Aorta (tissue), 5 donors: ENCODE data around the gene MEIOB. TPM values are rescaled to one million over a fixed set of nuclear protein-coding genes. Genes with fewer than 3 reads are reported as not detected.
A peak's percentile ranks its signal among the peaks of the same experiment; 100 is the strongest.

Experiments used
- ATAC-seq: fragments of 200-7000 bp; cut with Tn5 transposase; one replicate; pipeline ENCODE4 v1.9.1; 2022; ENCODE audit warnings: moderate library complexity; ENCODE audit not compliant: low FRiP score
- DNase-seq, 2 donors: peaks; one replicate each; pipeline ENCODE4 v3.0.0-alpha.2; 2020
- H3K27ac ChIP-seq, 2 donors: one replicate each; pipeline ENCODE4 v1.5.1; 2013; ENCODE audit warnings: low read length in 2 of 2, mild to moderate bottlenecking in 2 of 2, moderate library complexity in 2 of 2, control low read depth in 1 of 2, inconsistent platforms in 1 of 2, low read depth in 1 of 2
- H3K27me3 ChIP-seq, 2 donors: one replicate each; pipeline ENCODE4 v1.6.1; 2013; ENCODE audit warnings: control low read depth in 1 of 2, low read length in 1 of 2, mild to moderate bottlenecking in 1 of 2, moderate library complexity in 1 of 2; ENCODE audit not compliant: insufficient read depth in 2 of 2, control insufficient read depth in 1 of 2
- H3K36me3 ChIP-seq, 2 donors: one replicate each; pipeline ENCODE4 v1.6.1; 2013; ENCODE audit warnings: control low read depth in 1 of 2, low read length in 1 of 2, mild to moderate bottlenecking in 1 of 2; ENCODE audit not compliant: insufficient read depth in 2 of 2, control insufficient read depth in 1 of 2
- H3K4me1 ChIP-seq, 2 donors: one replicate each; pipeline ENCODE4 v1.6.1; 2013; ENCODE audit warnings: low read length in 2 of 2, control low read depth in 1 of 2, mild to moderate bottlenecking in 1 of 2, moderate library complexity in 1 of 2; ENCODE audit not compliant: insufficient read depth in 2 of 2, control insufficient read depth in 1 of 2
- H3K4me3 ChIP-seq, 2 donors: one replicate each; pipeline ENCODE4 v1.5.1; 2013; ENCODE audit warnings: low read length in 2 of 2, control low read depth in 1 of 2, mild to moderate bottlenecking in 1 of 2
- H3K9me3 ChIP-seq: one replicate; pipeline ENCODE4 v1.6.1; 2013; ENCODE audit warnings: mild to moderate bottlenecking, low read length; ENCODE audit not compliant: control insufficient read depth
- WGBS, 2 donors: extraction: QIAGEN DNeasy Blood & Tissue Kit; methylation state at CpG; one replicate each; pipeline ENCODE4 v1.1.7; 2013; 5-methylcytosine and 5-hydroxymethylcytosine counted together
- intact Hi-C, 2 donors: fragments of 100-400 bp; cut with DNase I; formaldehyde crosslinking; loops; one replicate each; pipeline versions ENCODE4 v1.14.2 to v1.15.0; 2022
- polyA plus RNA-seq, 2 donors: library from polyadenylated mRNA; stranded (reverse); fragments of 200-250 nt; gene quantifications; one replicate each; pipeline ENCODE4 v1.2.3, GENCODE V29; 2013
- total RNA-seq, 2 donors: library from RNA; stranded (reverse); fragmentation: NEBNext Ultra II Directional; extraction: Animal tissue kit (Norgen Biotek cat#: 25700); gene quantifications; one replicate each; pipeline ENCODE4 v1.2.1, GENCODE V29; 2021
- donor health status: healthy with polysubstance abuse.
- donor health status: Bipolar disorder and iron deficiency.
- donor health status: DM: no; HTN: no; CAD: no.
- donor health status: DM: no; HTN: no; CAD: no.
- donor health status: DM: yes; HTN: yes; CAD: no.

The MEIOB gene
- total and polyA plus RNA-seq, 4 donors: not detected

- intact Hi-C loops: no loop called here
- WGBS, 2 donors: 36 to 44% methylated on average over 5 of the region's 5 CpGs
- Histone ChIP-seq H3K27me3 (no peaks in the 10 kb centered on the region), H3K27ac (no peak overlapping the region), H3K36me3 (no peaks in the 10 kb centered on the region), H3K4me1 (no peaks in the 10 kb centered on the region), H3K4me3 (no peak overlapping the region), H3K9me3 (no peaks in the 10 kb centered on the region)
- no peak for ATAC-seq
- no peak for DNase-seq
Observed at GRCh38 chr16:1857433-1858097, 14.4 kb downstream of the MEIOB start.

DNA sequence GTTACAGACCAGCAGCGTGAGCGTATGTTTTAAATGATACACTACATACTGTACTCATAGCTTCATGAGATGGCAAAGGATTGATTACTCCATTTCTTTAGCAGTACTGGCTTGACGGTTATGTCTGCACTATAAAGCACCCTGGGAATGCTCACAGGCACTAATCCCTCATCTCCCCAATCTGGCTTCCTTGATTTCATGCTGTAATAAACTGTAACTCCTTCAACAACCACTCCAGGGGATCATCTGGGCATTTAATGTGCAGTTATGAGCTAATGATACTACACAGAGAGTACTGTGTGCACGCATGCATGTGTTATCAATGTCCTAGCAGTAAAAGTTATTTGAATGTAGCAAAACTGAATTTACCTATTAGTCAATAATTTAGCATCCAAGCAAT is 20.2 kb downstream of the MEIOB start:
- DNase-seq: no peak
- H3K27ac ChIP-seq: no peak overlapping the region
- H3K27me3 ChIP-seq: no peaks in the 10 kb centered on the region
- intact Hi-C loops: no loop called here
- 54 to 65% methylated on average over 4 of the region's 4 CpGs for WGBS, 2 donors
- no peak for ATAC-seq
- no peaks in the 10 kb centered on the region for H3K9me3 ChIP-seq
- H3K36me3 ChIP-seq: no peaks in the 10 kb centered on the region
- no peaks in the 10 kb centered on the region for H3K4me1 ChIP-seq
- no peak overlapping the region for H3K4me3 ChIP-seq

GRCh38 chr16:1850981-1851380 is 21.0 kb downstream of the MEIOB start:
- H3K9me3 ChIP-seq: no peaks in the 10 kb centered on the region
- DNase-seq (no peak), ATAC-seq (no peak)
- H3K27me3 ChIP-seq: no peaks in the 10 kb centered on the region
- no peak overlapping the region for H3K4me3 ChIP-seq
- 60 to 74% methylated on average over 7 of the region's 7 CpGs for WGBS, 2 donors
- H3K27ac ChIP-seq: no peak overlapping the region
- intact Hi-C loops: no loop called here
- no peaks in the 10 kb centered on the region for H3K4me1 ChIP-seq
- no peaks in the 10 kb centered on the region for H3K36me3 ChIP-seq

DNA sequence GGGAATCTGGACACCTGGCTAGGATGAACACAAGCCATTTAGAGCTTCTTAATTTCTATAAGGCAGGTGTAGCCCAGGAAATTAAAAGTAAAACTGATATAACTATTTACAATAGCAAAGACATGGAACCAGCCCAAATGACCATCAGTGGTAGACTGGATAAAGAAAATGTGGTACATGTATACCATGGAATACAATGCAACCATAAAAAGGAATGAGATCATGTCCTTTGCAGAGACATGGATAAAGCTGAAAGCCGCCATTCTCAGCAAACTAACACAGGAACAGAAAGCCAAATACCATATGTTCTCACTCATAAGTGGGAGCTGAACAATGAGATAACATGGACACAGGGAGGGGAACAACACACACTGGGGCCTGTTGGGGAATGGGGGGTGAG is 25.5 kb downstream of the MEIOB start:
- no peaks in the 10 kb centered on the region for H3K27me3 ChIP-seq
- no peak overlapping the region for H3K4me3 ChIP-seq
- DNase-seq: no peak
- ATAC-seq: no peak
- no peaks in the 10 kb centered on the region for H3K9me3 ChIP-seq
- H3K4me1 ChIP-seq: no peaks in the 10 kb centered on the region
- H3K27ac ChIP-seq: no peak overlapping the region
- H3K36me3 ChIP-seq: no peaks in the 10 kb centered on the region
- intact Hi-C loops: no loop called here
- whole genome bisulfite sequencing, 2 donors: 70 to 75% methylated on average over 1 of the region's 1 CpG

DNA sequence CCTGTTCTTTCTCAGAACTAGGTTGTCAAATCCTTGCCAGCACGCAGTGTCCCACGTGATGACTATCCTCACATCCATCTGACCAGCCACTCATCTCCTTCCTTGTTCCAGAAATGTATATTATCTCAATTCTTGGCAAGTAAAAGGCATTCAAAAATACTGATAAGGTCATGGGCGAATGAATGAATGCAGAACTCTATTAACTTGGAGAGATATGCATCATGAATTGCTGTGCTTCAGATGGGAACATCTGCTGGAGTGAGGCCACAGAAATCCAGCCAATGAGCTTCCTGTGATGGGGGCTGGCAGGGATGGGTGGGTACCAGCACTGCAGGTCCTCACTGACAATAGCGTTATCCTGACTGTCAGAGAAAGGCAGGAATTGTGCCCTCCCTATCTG is 26.0 kb downstream of the MEIOB start:
- no peak for DNase-seq
- no peaks in the 10 kb centered on the region for H3K9me3 ChIP-seq
- 38 to 39% methylated on average over 4 of the region's 4 CpGs for WGBS, 2 donors
- H3K27me3 ChIP-seq: no peaks in the 10 kb centered on the region
- ATAC-seq: no peak
- H3K4me1 ChIP-seq: no peaks in the 10 kb centered on the region
- intact Hi-C loops: no loop called here
- no peaks in the 10 kb centered on the region for H3K36me3 ChIP-seq
- H3K4me3 ChIP-seq: no peak overlapping the region
- no peak overlapping the region for H3K27ac ChIP-seq

DNA sequence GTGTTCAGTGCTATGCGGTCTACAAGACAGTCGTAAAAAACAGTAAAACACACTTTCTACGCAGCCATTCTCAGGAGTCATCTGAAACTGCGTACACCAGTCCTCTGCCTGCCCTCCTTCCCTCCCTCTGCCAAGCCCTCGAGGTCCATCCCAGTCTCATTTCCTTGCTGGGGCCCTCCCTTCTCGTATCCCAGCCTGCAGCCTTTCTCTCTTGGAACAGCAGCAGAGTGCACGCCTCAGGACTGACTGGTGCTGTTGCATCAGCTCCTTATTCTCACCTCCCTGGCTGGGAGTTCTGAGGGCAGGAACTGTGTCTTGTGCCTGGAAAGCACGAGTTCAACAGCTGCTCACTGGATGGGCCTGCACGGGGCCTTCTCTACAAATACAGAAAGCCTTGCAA is 32.4 kb downstream of the MEIOB start:
- no peak overlapping the region for H3K4me3 ChIP-seq
- peak in 1 of 2 donors; percentile 30 for DNase-seq
- no peak overlapping the region for H3K27ac ChIP-seq
- no peaks in the 10 kb centered on the region for H3K36me3 ChIP-seq
- 51 to 59% methylated on average over 9 of the region's 9 CpGs for WGBS, 2 donors
- intact Hi-C loops: no loop called here
- no peaks in the 10 kb centered on the region for H3K9me3 ChIP-seq
- no peak for ATAC-seq
- H3K4me1 ChIP-seq: no peaks in the 10 kb centered on the region
- H3K27me3 ChIP-seq: no peaks in the 10 kb centered on the region

GRCh38 chr16:1834096-1834495 is 37.9 kb downstream of the MEIOB start:
- Histone ChIP-seq H3K27me3 (no peaks in the 10 kb centered on the region), H3K36me3 (no peaks in the 10 kb centered on the region), H3K9me3 (no peaks in the 10 kb centered on the region), H3K27ac (no peak overlapping the region), H3K4me3 (no peak overlapping the region), H3K4me1 (no peaks in the 10 kb centered on the region)
- DNase-seq: no peak
- 84 to 87% methylated on average over 5 of the region's 5 CpGs for WGBS, 2 donors
- ATAC-seq: no peak
- intact Hi-C loops: no loop called here

DNA sequence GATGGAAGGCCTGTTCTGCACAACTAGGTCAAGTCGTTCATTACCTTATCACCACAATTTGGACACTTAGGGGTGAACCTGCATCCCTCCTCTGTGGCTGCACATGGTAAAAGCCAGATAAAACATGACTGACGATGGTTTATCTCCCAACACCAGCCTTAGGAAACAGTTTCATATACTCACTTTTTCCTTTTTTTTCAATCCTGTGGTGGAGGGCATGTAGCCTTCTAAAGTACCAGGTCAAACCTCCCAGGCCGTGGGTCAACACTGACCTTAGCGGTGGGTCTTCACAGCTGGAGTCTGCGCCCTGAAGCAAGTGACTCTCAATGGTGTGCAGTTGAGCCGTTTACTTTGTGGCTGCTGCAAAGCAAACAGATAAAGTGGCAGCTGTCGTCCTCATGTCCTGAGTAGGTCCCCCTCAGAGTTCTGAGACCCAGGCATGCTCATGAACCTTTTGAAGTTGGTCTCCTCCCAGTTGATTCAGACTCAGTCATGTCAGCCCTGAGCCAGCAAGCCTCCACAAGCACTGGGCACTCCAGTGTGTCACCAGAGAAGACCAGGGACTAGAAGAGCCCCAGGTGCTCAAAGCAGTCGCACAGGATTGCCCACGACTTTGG is 39.0 kb downstream of the MEIOB start:
- Histone ChIP-seq H3K27ac (no peak overlapping the region), H3K36me3 (no peaks in the 10 kb centered on the region), H3K4me1 (no peaks in the 10 kb centered on the region), H3K9me3 (no peaks in the 10 kb centered on the region), H3K4me3 (no peak overlapping the region), H3K27me3 (no peaks in the 10 kb centered on the region)
- ATAC-seq (no peak), DNase-seq (no peak)
- intact Hi-C loops: no loop called here
- WGBS, 2 donors: 67 to 81% methylated on average over 9 of the region's 9 CpGs
